Large intestine (tissue), 3 donors: Measurements from ENCODE around the gene POGLUT3. TPM values are rescaled to one million over a fixed set of nuclear protein-coding genes. Genes with fewer than 3 reads are reported as not detected.
A peak's percentile ranks its signal among the peaks of the same experiment; 100 is the strongest.

Experiments used
- DNase-seq, 2 donors: peaks; one replicate each; pipeline versions ENCODE4 v3.0.0 to v3.0.0-alpha.2; 2013
- H3K27ac ChIP-seq: one replicate; pipeline ENCODE4 v1.5.1; 2013; ENCODE audit warnings: low read length
- H3K27me3 ChIP-seq: 2 replicates; pipeline ENCODE4 v1.6.1; 2013; ENCODE audit warnings: low read length; ENCODE audit not compliant: control insufficient read depth, insufficient read depth
- H3K36me3 ChIP-seq: 2 replicates; pipeline ENCODE4 v1.6.1; 2013; ENCODE audit warnings: low read length; ENCODE audit not compliant: control insufficient read depth, insufficient read depth
- H3K4me1 ChIP-seq: one replicate; pipeline ENCODE4 v1.6.1; 2013; ENCODE audit warnings: low read length; ENCODE audit not compliant: control insufficient read depth, insufficient read depth
- H3K4me3 ChIP-seq: one replicate; pipeline ENCODE4 v1.5.1; 2013; ENCODE audit warnings: low read length
- H3K9me3 ChIP-seq: one replicate; pipeline ENCODE4 v1.6.1; 2013; ENCODE audit warnings: mild to moderate bottlenecking, low read depth, low read length, moderate library complexity; ENCODE audit not compliant: control insufficient read depth
- WGBS: methylation state at CpG from one replicate; pipeline ENCODE4 v1.1.5; 2013; ENCODE audit warnings: low lambda C conversion rate; ENCODE audit not compliant: insufficient coverage; 5-methylcytosine and 5-hydroxymethylcytosine counted together
- polyA plus RNA-seq: library from polyadenylated mRNA; unstranded; fragments of 120-200 nt; gene quantifications from one replicate; pipeline ENCODE4 v1.2.1, GENCODE V29; 2013

Gene POGLUT3
- polyA plus RNA-seq, 1 donor = 22.7 TPM

- H3K9me3 ChIP-seq = no peaks in the 10 kb centered on the region
- no peaks in the 10 kb centered on the region for H3K27me3 ChIP-seq
- H3K4me3 ChIP-seq = no peak overlapping the region
- H3K4me1 ChIP-seq = no peaks in the 10 kb centered on the region
- WGBS = 100% methylated on average over 1 of the region's 3 CpGs
- H3K36me3 ChIP-seq = peaks cover 22% of the 10 kb centered on the region
- no peak overlapping the region for H3K27ac ChIP-seq
- no peak for DNase-seq
These were observed 11.4 kb downstream of the POGLUT3 start for GRCh38 chr11:108486828-108487227.

- no CpG with 5 or more reads among the region's 3 CpGs for WGBS
- Histone ChIP-seq H3K36me3 (peaks cover 25% of the 10 kb centered on the region), H3K27me3 (no peaks in the 10 kb centered on the region)
These were observed 11.9 kb downstream of the POGLUT3 start for GRCh38 chr11:108486331-108486730.

GRCh38 chr11:108483163-108483562, 15.0 kb downstream of the POGLUT3 start:
- DNase-seq = no peak
- H3K9me3 ChIP-seq = no peaks in the 10 kb centered on the region
- H3K4me1 ChIP-seq = no peaks in the 10 kb centered on the region
- no peak overlapping the region for H3K27ac ChIP-seq
- H3K4me3 ChIP-seq = no peak overlapping the region
- no peaks in the 10 kb centered on the region for H3K27me3 ChIP-seq
- H3K36me3 ChIP-seq = peaks cover 24% of the 10 kb centered on the region

More at GRCh38 chr11:108486331-108486730, 11.9 kb downstream of the POGLUT3 start:
- H3K9me3 ChIP-seq = no peaks in the 10 kb centered on the region
- DNase-seq = no peak
- no peaks in the 10 kb centered on the region for H3K4me1 ChIP-seq
- H3K27ac ChIP-seq = no peak overlapping the region
- no peak overlapping the region for H3K4me3 ChIP-seq

- WGBS = no CpG with 5 or more reads among the region's 11 CpGs
- H3K9me3 ChIP-seq = no peaks in the 10 kb centered on the region
- H3K27me3 ChIP-seq = no peaks in the 10 kb centered on the region
- peaks cover 17% of the 10 kb centered on the region for H3K36me3 ChIP-seq
- peak overlapping the region; percentile 3 for H3K4me3 ChIP-seq
- H3K4me1 ChIP-seq = no peaks in the 10 kb centered on the region
- DNase-seq = peak in 1 of 2 donors; percentile 47
- H3K27ac ChIP-seq = peak overlapping the region; percentile 32
These were observed 23.3 kb downstream of the POGLUT3 start for GRCh38 chr11:108474664-108475463.

- Histone ChIP-seq H3K27me3 (no peaks in the 10 kb centered on the region), H3K4me3 (no peak overlapping the region), H3K9me3 (no peaks in the 10 kb centered on the region), H3K36me3 (peaks cover 12% of the 10 kb centered on the region), H3K27ac (no peak overlapping the region), H3K4me1 (peaks cover 3% of the 10 kb centered on the region)
- DNase-seq = no peak
- WGBS = no CpG with 5 or more reads among the region's 1 CpG
These were observed 25.5 kb downstream of the POGLUT3 start for GRCh38 chr11:108472681-108473080.

GRCh38 chr11:108468478-108468864, 29.7 kb downstream of the POGLUT3 start:
- no CpG with 5 or more reads among the region's 1 CpG for WGBS
- DNase-seq = no peak
- Histone ChIP-seq H3K4me3 (no peak overlapping the region), H3K4me1 (peaks cover 4% of the 10 kb centered on the region), H3K27me3 (no peaks in the 10 kb centered on the region), H3K36me3 (no peaks in the 10 kb centered on the region), H3K27ac (no peak overlapping the region), H3K9me3 (no peaks in the 10 kb centered on the region)

GRCh38 chr11:108467091-108467823, 30.9 kb downstream of the POGLUT3 start, which contains the start of gene C11orf65:
Gene C11orf65, minus strand, starts transcription at chr11:108467529. Its CDS starts 5,970 bp downstream, at chr11:108461559.
- Histone ChIP-seq H3K4me1 (peaks cover 4% of the 10 kb centered on the region), H3K27ac (peak within 1 kb of the TSS; percentile 100), H3K9me3 (no peaks in the 10 kb centered on the region), H3K4me3 (peak within 1 kb of the TSS; percentile 88), H3K36me3 (no peaks in the 10 kb centered on the region), H3K27me3 (no peaks in the 10 kb centered on the region)
- peak; percentile 97 to 98 for DNase-seq
- WGBS = no CpG with 5 or more reads among the region's 35 CpGs

- Histone ChIP-seq H3K9me3 (no peaks in the 10 kb centered on the region), H3K27me3 (no peaks in the 10 kb centered on the region), H3K36me3 (no peaks in the 10 kb centered on the region), H3K4me1 (peaks cover 4% of the 10 kb centered on the region), H3K4me3 (peak overlapping the region; percentile 88), H3K27ac (peak overlapping the region; percentile 100)
- no peak for DNase-seq
- 40% methylated on average over 1 of the region's 7 CpGs for WGBS
These were observed 31.8 kb downstream of the POGLUT3 start for GRCh38 chr11:108466405-108466804.

- Histone ChIP-seq H3K27me3 (no peaks in the 10 kb centered on the region), H3K4me1 (no peaks in the 10 kb centered on the region), H3K27ac (no peak overlapping the region), H3K36me3 (no peaks in the 10 kb centered on the region), H3K4me3 (no peak overlapping the region), H3K9me3 (peaks cover 5% of the 10 kb centered on the region)
- no CpG with 5 or more reads among the region's 2 CpGs for WGBS
- no peak for DNase-seq
These were observed 44.9 kb downstream of the POGLUT3 start for GRCh38 chr11:108453207-108453835.
